ENCODE results near the gene TRNAU1AP.

DNA sequence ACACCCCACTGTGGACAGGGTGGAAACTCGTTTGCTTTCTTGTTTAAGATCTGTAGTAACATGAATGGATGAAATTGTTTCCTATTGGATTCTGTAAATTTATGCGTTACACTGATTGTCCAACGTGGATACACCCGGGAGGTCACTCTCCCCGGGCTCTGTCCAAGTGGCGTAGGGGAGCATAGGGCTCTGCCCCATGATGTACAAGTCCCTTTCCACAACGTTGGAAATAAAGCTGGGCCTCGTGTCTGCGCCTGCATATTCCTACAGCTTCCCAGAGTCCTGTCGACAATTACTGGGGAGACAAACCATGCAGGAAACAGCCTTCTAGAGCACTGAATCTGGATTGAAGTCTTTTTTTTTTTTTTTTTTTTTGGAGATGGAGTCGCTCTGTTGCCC, 45.6 kb upstream of the TRNAU1AP start:
- TF ChIP-seq, protein P1, sequence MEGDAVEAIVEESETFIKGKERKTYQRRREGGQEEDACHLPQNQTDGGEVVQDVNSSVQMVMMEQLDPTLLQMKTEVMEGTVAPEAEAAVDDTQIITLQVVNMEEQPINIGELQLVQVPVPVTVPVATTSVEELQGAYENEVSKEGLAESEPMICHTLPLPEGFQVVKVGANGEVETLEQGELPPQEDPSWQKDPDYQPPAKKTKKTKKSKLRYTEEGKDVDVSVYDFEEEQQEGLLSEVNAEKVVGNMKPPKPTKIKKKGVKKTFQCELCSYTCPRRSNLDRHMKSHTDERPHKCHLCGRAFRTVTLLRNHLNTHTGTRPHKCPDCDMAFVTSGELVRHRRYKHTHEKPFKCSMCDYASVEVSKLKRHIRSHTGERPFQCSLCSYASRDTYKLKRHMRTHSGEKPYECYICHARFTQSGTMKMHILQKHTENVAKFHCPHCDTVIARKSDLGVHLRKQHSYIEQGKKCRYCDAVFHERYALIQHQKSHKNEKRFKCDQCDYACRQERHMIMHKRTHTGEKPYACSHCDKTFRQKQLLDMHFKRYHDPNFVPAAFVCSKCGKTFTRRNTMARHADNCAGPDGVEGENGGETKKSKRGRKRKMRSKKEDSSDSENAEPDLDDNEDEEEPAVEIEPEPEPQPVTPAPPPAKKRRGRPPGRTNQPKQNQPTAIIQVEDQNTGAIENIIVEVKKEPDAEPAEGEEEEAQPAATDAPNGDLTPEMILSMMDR (conservative IDR thresholded peaks at IDR 0.05; ENCODE audit: low read length) = no peak
- TF ChIP-seq EZH2phosphoT487 (IDR thresholded peaks at IDR 0.05; ENCODE audit: borderline replicate concordance) = no peak
